ENCODE measurements around the gene DNAH1. TPM values are rescaled to one million over a fixed set of nuclear protein-coding genes. Genes with fewer than 3 reads are reported as not detected.
"Not testable (repeated sequence)": the region's sequence is repeated elsewhere in the genome, so short reads cannot be mapped to it uniquely, and the experiment has no call there.

The DNAH1 gene
- total RNA-seq, 3 donors from 2014 or later: 7.5 to 11.5 (median 10.8) TPM

DNA sequence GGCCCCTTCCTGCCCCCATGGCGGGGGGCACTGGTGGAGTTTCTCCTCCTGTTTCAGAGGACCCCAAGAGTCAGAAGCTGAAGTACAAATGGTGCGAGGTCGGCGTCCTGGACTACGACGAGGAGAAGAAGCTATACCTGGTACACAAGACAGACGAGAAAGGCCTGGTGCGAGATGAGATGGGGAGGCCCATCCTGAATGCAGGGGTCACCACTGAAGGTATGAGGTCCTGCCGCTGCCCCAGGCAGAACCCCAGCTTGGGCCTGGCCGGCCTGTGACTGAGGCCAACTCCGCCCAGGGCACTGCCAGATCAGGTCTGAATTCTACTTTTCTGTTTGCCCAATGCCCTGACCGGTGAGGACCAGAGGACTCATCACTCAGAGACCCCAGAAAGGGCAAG is 15.0 kb downstream of the DNAH1 start:
- intact Hi-C loops (cut with DNase I; ENCODE audit: low total_unique reads): no loop called here
- TF ChIP-seq POLR2AphosphoS5 (IDR thresholded peaks at IDR 0.05): no peak
- no peak for TF ChIP-seq POLR2A (IDR thresholded peaks at IDR 0.05)
- TF ChIP-seq, protein P1, sequence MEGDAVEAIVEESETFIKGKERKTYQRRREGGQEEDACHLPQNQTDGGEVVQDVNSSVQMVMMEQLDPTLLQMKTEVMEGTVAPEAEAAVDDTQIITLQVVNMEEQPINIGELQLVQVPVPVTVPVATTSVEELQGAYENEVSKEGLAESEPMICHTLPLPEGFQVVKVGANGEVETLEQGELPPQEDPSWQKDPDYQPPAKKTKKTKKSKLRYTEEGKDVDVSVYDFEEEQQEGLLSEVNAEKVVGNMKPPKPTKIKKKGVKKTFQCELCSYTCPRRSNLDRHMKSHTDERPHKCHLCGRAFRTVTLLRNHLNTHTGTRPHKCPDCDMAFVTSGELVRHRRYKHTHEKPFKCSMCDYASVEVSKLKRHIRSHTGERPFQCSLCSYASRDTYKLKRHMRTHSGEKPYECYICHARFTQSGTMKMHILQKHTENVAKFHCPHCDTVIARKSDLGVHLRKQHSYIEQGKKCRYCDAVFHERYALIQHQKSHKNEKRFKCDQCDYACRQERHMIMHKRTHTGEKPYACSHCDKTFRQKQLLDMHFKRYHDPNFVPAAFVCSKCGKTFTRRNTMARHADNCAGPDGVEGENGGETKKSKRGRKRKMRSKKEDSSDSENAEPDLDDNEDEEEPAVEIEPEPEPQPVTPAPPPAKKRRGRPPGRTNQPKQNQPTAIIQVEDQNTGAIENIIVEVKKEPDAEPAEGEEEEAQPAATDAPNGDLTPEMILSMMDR (IDR thresholded peaks at IDR 0.05): no peak

DNA sequence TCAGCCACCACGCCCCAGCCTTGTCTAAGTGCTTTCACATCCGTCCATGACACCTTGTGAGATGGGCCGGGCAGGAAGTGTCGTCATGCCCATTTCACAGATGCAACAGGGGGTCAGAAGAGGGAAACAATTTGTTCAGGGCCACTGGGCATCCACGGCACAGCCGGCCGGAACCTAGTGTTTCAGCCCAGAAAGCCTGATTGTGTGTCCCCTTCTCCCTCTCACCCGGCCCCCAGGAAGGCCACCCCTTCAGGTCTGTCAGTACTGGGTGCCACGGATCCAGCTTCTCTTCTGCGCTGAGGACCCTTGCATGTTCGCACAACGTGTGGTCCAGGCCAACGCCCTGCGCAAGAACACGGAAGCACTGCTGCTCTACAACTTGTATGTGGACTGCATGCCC is 15.8 kb downstream of the DNAH1 start:
- no peak overlapping the region for H3K27ac ChIP-seq
- H3K4me3 ChIP-seq: no peak overlapping the region
- intact Hi-C loops (cut with DNase I; ENCODE audit: low total_unique reads): no loop called here
- no peaks in the 10 kb centered on the region for H3K36me3 ChIP-seq
- no peak for DNase-seq (ENCODE audit: low spot score in 2 of 2)
- H3K9me3 ChIP-seq: no peaks in the 10 kb centered on the region
- H3K4me1 ChIP-seq: no peaks in the 10 kb centered on the region
- no peaks in the 10 kb centered on the region for H3K27me3 ChIP-seq
- TF ChIP-seq POLR2AphosphoS5 (IDR thresholded peaks at IDR 0.05) (no peak), POLR2A (IDR thresholded peaks at IDR 0.05) (no peak)
- TF ChIP-seq, protein P1 (IDR thresholded peaks at IDR 0.05): no peak

More for the DNA sequence above, 15.0 kb downstream of the DNAH1 start:
- H3K4me3 ChIP-seq: no peak overlapping the region
- H3K4me1 ChIP-seq: no peaks in the 10 kb centered on the region
- no peaks in the 10 kb centered on the region for H3K36me3 ChIP-seq
- DNase-seq (ENCODE audit: low spot score in 2 of 2): no peak
- no peaks in the 10 kb centered on the region for H3K27me3 ChIP-seq
- no peaks in the 10 kb centered on the region for H3K9me3 ChIP-seq
- H3K27ac ChIP-seq: no peak overlapping the region

DNA sequence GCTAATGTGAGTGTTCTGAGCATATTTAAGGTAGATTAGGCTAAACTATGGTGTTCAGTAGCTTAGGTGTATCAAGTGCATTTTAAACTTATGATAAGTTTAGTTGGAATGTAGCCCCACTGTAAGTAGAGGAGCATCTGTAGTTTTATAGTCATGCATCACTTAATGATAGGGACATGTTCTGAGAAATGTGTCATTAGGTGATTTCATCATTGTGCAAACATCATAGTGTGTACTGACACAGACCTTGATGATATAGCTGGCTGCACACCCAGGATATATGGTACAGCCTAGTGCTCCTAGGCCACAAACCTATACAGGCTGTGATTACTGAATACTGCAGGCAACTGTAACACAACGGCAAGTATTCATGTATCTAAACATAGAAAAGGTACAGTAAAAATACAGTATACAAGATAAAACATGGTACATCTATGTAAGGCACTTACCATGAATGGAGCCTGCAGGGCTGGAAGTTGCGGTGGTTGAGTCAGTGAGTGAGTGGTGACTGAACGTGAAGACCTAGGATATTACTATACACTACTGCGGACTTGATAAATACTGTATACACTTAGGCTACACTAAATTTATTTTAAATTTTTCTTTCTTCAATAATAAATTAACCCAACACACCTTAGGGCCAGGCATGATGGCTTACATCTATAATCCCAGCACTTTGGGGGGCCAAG is 17.9 kb downstream of the DNAH1 start:
- no peak for DNase-seq (ENCODE audit: low spot score in 2 of 2)
- Histone ChIP-seq H3K27ac (no peak overlapping the region), H3K36me3 (no peaks in the 10 kb centered on the region), H3K9me3 (no peaks in the 10 kb centered on the region), H3K27me3 (no peaks in the 10 kb centered on the region), H3K4me1 (no peaks in the 10 kb centered on the region), H3K4me3 (no peak overlapping the region)
- TF ChIP-seq, protein P1 (IDR thresholded peaks at IDR 0.05): no peak
- intact Hi-C loops (cut with DNase I; ENCODE audit: low total_unique reads): no loop called here

DNA sequence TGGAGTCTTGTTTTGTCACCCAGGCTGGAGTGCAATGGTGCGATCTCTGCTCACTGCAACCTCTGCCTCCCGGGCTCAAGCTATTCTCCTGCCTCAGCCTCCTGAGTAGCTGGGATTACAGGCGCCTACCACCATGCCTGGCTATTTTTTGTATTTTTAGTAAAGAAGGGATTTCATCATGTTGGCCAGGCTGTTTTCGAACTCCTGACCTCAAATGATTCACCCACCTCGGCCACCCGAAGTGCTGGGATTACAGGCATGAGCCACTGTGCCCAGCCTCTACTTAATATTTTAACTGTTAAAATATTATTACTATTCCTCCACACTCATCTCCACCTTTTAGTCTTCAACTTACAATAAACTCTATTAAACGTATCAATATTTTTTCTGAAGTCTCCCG is 22.0 kb downstream of the DNAH1 start:
- intact Hi-C loops (cut with DNase I; ENCODE audit: low total_unique reads); H3K27ac ChIP-seq; H3K36me3 ChIP-seq; H3K27me3 ChIP-seq; H3K4me3 ChIP-seq; DNase-seq (ENCODE audit: low spot score in 2 of 2); H3K9me3 ChIP-seq; H3K4me1 ChIP-seq: not testable (repeated sequence)

DNA sequence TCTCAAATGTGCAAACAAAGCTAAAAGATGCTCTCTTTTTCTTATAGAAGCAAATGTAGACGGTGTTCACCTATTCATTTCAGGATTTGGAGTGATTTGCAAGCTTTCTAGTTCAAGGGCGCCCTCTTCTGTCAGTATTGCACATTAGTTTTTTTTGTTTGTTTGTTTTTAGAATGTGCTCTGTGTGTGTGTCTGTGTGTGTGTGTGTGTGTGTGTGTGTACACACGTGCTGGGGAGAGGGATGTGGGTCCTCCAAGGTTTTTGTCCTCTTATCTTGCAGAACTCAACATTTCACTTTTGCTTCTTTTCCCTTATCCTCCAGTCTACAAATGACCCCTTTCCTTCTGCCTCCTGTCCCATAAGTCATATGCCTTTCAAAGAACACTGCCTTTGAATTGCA is 23.5 kb downstream of the DNAH1 start:
- H3K9me3 ChIP-seq: no peaks in the 10 kb centered on the region
- intact Hi-C loops (cut with DNase I; ENCODE audit: low total_unique reads): no loop called here
- no peaks in the 10 kb centered on the region for H3K27me3 ChIP-seq
- TF ChIP-seq, protein P1 (IDR thresholded peaks at IDR 0.05): peak; percentile 73 to 83 (median 82)
- TF ChIP-seq POLR2A (IDR thresholded peaks at IDR 0.05): no peak
- no peaks in the 10 kb centered on the region for H3K4me1 ChIP-seq
- no peak overlapping the region for H3K27ac ChIP-seq
- no peak for DNase-seq (ENCODE audit: low spot score in 2 of 2)
- H3K36me3 ChIP-seq: no peaks in the 10 kb centered on the region
- H3K4me3 ChIP-seq: no peak overlapping the region

DNA sequence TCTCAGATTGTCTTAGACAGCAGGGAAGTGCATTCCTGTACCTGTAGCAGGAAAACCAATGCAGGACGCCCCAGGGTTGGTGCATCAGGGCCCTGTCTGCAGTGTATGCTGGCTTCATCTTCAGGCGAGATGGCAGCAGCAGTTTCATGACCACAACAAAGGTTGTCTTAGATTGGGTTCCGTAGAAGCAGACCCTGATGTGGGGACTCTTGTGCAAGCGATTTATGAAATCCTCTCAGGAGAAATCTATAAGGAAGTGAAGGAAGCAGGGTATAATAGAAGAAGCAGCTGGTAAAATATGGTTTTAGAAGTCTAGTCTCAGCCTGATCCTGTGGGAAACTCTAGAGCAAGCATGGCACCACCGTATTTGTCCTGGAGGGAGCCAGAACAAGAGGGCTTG is 25.0 kb downstream of the DNAH1 start:
- H3K27ac ChIP-seq: no peak overlapping the region
- no peak for TF ChIP-seq POLR2A (IDR thresholded peaks at IDR 0.05)
- TF ChIP-seq POLR2AphosphoS5 (IDR thresholded peaks at IDR 0.05): no peak
- TF ChIP-seq, protein P1 (IDR thresholded peaks at IDR 0.05): no peak
- no peak overlapping the region for H3K4me3 ChIP-seq
- intact Hi-C loops (cut with DNase I; ENCODE audit: low total_unique reads): no loop called here
- no peaks in the 10 kb centered on the region for H3K27me3 ChIP-seq
- H3K4me1 ChIP-seq: no peaks in the 10 kb centered on the region
- H3K9me3 ChIP-seq: no peaks in the 10 kb centered on the region
- H3K36me3 ChIP-seq: no peaks in the 10 kb centered on the region
- DNase-seq (ENCODE audit: low spot score in 2 of 2): no peak
